Esophagus muscularis mucosa (tissue), 4 donors: ENCODE measurements around the gene CLEC4A. TPM values are rescaled to one million over a fixed set of nuclear protein-coding genes. Genes with fewer than 3 reads are reported as not detected.
"Not testable (repeated sequence)": the region's sequence is repeated elsewhere in the genome, so short reads cannot be mapped to it uniquely, and the experiment has no call there.

Source experiments
- DNase-seq: peaks from one replicate; pipeline ENCODE4 v3.0.0-alpha.2; 2017; ENCODE audit errors: extremely low spot score
- H3K27ac ChIP-seq, 4 donors: fragments of 200-600 bp; sonication (generic); replicated peaks in 1 of 4; 1 replicate in 3 of 4; 2 replicates in 1 of 4; pipeline ENCODE4 v1.5.1; 2016 to 2019; ENCODE audit warnings: mild to moderate bottlenecking in 1 of 4
- H3K27me3 ChIP-seq, 4 donors: fragments of 200-600 bp; sonication (generic); one replicate each; pipeline versions ENCODE4 v1.5.1 to v1.6.0; 2016 to 2019
- H3K36me3 ChIP-seq, 4 donors: fragments of 200-600 bp; sonication (generic); one replicate each; pipeline ENCODE4 v1.5.1; 2016 to 2019
- H3K4me1 ChIP-seq, 4 donors: fragments of 200-600 bp; sonication (generic); one replicate each; pipeline ENCODE4 v1.5.1; 2016 to 2019
- H3K4me3 ChIP-seq, 4 donors: fragments of 200-600 bp; sonication (generic); 1 replicate in 2 of 4; 2 replicates in 2 of 4; pipeline ENCODE4 v1.5.1; 2016 to 2019; ENCODE audit warnings: mild to moderate bottlenecking in 4 of 4, moderate library complexity in 1 of 4
- H3K9me3 ChIP-seq, 4 donors: fragments of 200-600 bp; sonication (generic); 1 replicate in 3 of 4; 2 replicates in 1 of 4; pipeline ENCODE4 v1.5.1; 2016 to 2019
- EP300 ChIP-seq: sonication (generic); formaldehyde crosslinking; IDR thresholded peaks from one replicate; pipeline ENCODE4 v1.6.1; 2017; ENCODE audit warnings: antibody characterized with exemption
- POLR2A ChIP-seq: fragments of 450-650 bp; IDR thresholded peaks from one replicate; pipeline ENCODE4 v1.6.1; 2017; ENCODE audit warnings: antibody characterized with exemption, moderate library complexity, mild to moderate bottlenecking, low read depth
- POLR2AphosphoS5 ChIP-seq, 2 donors: sonication (generic); formaldehyde crosslinking; IDR thresholded peaks; one replicate each; pipeline ENCODE4 v1.6.1; 2017; ENCODE audit warnings: antibody characterized with exemption in 2 of 2
- WGBS: methylation state at CpG from one replicate; pipeline ENCODE4 v1.1.5; 2018; 5-methylcytosine and 5-hydroxymethylcytosine counted together
- intact Hi-C: fragments of 100-400 bp; cut with DNase I; formaldehyde crosslinking; loops from one replicate; pipeline ENCODE4 v1.15.1; 2023
- total RNA-seq, 4 donors: library from RNA; depleted of rRNA; stranded (reverse); fragments of >200 nt; gene quantifications; one replicate each; pipeline versions ENCODE4 v1.1.0 to v1.2.1, GENCODE V29; 2016
- TF ChIP-seq, protein P1 (sequence below), 3 experiments: fragments of 200-600 bp in 2 of 3; fragments of 450-650 bp in 1 of 3; sonication (generic) in 2 of 3; IDR thresholded peaks; one replicate each; pipeline ENCODE4 v1.5.1; 2017 to 2019; ENCODE audit warnings: antibody characterized with exemption in 3 of 3, mild to moderate bottlenecking in 2 of 3, moderate library complexity in 1 of 3

Gene CLEC4A
- total RNA-seq, 4 donors from 2014 or later = 0.40 to 2.2 (median 0.91) TPM

DNA sequence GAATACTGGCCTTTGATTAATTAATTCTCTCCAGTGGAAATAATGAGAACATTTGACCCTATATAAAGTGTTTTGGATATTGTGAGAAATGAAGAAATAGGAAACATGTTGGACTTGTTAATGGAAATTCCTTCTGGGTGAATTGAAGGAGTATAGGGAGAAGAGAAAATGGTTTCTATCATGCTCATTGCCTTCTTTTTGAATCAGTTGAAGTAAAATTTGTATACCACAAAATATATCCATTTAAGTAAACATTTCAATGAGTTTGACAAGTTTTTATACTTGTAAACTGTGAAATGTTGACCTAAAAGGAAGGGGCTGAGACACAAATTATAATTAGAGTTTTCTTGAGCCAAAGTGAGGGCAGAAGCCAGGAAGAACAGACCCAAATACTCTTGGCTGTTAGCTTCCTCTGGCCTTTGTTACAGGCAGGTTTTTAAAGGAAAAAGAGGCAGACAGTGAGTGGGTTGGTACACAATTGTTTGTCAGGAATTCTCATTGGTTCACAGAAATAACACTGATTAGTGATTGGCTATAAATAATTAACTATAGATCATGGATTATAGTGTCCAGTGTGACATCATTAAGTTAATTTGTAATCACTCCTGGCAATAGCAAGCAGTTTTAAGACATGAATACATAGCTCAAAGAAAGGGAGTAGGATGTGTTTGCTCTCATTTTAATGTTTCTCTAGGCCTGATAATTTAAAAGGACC lies 34.2 kb downstream of the CLEC4A start:
- DNase-seq = no peak
- Histone ChIP-seq H3K27ac (no peak overlapping the region), H3K4me1 (no peaks in the 10 kb centered on the region), H3K9me3 (no peaks in the 10 kb centered on the region), H3K36me3 (no peaks in the 10 kb centered on the region), H3K4me3 (no peak overlapping the region), H3K27me3 (peaks cover 0 to 3% (median 0%) of the 10 kb centered on the region in 4 donors)
- TF ChIP-seq POLR2A (no peak), EP300 (no peak)
- intact Hi-C loops = no loop called here

DNA sequence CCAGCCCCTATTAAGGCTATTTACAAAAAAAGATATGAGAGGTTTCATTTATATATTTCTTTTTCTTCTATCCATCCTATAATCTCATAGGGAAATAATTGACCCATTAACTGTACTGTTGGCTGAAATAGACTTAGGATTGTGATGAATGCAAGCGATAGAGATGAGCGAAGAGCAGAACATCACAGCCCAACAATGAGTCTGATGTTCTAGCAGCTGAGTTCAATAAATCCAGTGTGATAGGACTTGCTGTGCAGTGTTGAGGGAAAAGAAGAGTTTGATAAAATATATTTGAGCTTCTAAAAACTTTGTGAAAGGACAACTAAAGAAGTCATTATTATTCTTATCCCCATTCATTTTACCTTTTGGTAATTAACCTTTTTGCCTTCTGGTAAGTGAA lies 49.5 kb downstream of the CLEC4A start:
- H3K4me1 ChIP-seq, DNase-seq, H3K27me3 ChIP-seq, H3K9me3 ChIP-seq, intact Hi-C loops, H3K27ac ChIP-seq, H3K4me3 ChIP-seq, H3K36me3 ChIP-seq: not testable (repeated sequence)
- 100% methylated on average over 2 of the region's 2 CpGs for WGBS

DNA sequence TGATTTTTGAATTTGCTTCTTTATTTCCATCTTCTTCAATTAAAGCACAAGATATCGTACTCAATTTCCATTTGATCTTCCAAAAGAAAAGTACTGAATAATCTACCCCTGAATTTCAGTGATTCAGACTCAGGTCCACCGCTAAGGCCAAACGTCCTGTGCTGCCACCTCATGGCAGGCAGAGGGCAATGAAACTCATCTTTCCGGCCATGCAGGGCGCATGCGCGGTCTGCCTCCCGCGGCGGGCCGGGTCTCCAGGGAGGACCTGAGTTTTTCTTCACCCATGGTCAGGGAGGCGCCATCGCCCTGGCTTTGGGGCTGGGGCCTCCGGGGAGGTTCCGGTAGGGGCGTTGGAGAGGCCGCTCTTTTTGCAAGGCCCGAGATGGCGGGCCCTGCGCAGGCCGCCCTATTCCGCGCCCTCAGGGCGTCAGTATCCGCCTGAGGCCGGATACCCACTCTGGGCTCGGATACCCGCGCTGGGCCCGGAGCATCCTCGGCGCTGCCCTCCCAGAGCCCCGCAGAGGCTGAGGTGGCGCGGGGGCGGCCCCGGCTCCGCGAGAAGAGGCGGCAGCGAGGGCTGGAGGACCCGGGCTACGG lies 56.7 kb downstream of the CLEC4A start:
- Histone ChIP-seq H3K4me1 (peaks cover 0 to 13% (median 12%) of the 10 kb centered on the region in 4 donors), H3K27ac (peak overlapping the region; percentile 83 to 90 (median 86))

DNA sequence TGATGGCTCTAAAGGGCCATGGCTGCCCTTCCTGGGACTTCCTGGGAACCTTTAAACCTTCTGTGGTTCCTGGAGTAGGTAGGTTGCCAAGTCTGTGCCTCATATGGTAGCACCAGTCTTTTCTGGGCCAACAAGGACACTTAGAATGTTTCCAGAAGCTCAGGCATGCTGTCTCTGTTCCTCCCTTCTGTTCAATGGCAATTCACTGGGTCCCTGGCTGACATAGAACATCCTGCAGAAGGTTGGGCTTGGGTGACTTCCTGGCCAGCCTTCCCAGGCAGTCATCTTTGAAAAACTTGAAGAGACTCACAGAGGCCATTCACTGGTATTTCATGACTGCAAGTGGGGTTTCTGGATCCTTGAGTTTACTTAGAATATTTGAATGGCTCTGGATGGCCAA lies 57.9 kb downstream of the CLEC4A start:
- intact Hi-C loops, DNase-seq, H3K36me3 ChIP-seq, H3K9me3 ChIP-seq, H3K27me3 ChIP-seq: not testable (repeated sequence)
- peak overlapping the region in 2 of 4 donors; percentile 50 to 52 for H3K27ac ChIP-seq
- H3K4me3 ChIP-seq = peak overlapping the region in 2 of 4 donors; percentile 11 to 64
- H3K4me1 ChIP-seq = peaks cover 0 to 13% (median 12%) of the 10 kb centered on the region in 4 donors

More for the DNA sequence above, 56.7 kb downstream of the CLEC4A start:
- H3K36me3 ChIP-seq, H3K9me3 ChIP-seq, DNase-seq, H3K27me3 ChIP-seq, intact Hi-C loops: not testable (repeated sequence)
- 0% methylated on average over 1 of the region's 43 CpGs for WGBS
- TF ChIP-seq, protein P1, sequence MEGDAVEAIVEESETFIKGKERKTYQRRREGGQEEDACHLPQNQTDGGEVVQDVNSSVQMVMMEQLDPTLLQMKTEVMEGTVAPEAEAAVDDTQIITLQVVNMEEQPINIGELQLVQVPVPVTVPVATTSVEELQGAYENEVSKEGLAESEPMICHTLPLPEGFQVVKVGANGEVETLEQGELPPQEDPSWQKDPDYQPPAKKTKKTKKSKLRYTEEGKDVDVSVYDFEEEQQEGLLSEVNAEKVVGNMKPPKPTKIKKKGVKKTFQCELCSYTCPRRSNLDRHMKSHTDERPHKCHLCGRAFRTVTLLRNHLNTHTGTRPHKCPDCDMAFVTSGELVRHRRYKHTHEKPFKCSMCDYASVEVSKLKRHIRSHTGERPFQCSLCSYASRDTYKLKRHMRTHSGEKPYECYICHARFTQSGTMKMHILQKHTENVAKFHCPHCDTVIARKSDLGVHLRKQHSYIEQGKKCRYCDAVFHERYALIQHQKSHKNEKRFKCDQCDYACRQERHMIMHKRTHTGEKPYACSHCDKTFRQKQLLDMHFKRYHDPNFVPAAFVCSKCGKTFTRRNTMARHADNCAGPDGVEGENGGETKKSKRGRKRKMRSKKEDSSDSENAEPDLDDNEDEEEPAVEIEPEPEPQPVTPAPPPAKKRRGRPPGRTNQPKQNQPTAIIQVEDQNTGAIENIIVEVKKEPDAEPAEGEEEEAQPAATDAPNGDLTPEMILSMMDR (IDR thresholded peaks at IDR 0.05) = peak; percentile 37 to 78 (median 58)
- peak; percentile 33 to 80 for TF ChIP-seq POLR2AphosphoS5 (IDR thresholded peaks at IDR 0.05)
- peak overlapping the region; percentile 64 to 84 (median 71) for H3K4me3 ChIP-seq

DNA sequence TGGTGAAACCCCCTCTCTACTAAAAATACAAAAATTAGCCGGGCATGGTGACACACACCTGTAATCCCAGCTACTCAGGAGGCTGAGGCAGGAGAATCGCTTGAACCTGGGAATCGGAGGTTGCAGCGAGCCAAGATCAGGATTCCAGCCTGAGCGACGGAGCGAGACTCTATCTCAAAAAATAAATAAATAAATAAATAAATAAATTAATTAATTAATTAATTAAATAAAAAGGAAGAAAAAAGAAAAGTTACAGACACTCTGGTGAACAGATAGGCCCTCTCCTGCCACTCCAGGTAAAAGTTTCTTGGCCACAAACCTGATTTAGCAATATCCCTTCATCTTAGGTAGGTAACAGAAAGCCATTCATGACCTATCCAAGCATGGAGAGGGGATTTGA lies 59.5 kb downstream of the CLEC4A start:
- peaks cover 0 to 13% (median 12%) of the 10 kb centered on the region in 4 donors for H3K4me1 ChIP-seq
- H3K36me3 ChIP-seq, H3K27me3 ChIP-seq, H3K9me3 ChIP-seq, H3K4me3 ChIP-seq, DNase-seq, intact Hi-C loops, H3K27ac ChIP-seq: not testable (repeated sequence)
- WGBS = 99% methylated on average over 7 of the region's 7 CpGs

DNA sequence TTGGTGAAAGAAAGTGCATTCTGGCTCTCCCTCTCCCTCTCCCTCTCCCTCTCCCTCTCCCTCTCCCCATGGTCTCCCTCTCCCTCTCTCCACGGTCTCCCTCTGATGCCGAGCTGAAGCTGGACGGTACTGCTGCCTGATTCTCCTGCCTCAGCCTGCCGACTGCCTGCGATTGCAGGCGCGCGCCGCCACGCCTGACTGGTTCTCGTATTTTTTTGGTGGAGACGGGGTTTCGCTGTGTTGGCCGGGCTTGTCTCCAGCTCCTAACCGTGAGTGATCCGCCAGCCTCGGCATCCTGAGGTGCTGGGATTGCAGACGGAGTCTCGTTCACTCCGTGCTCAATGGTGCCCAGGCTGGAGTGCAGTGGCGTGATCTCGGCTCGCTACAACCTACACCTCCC lies 59.9 kb downstream of the CLEC4A start:
- H3K27ac ChIP-seq, H3K9me3 ChIP-seq, DNase-seq, H3K4me3 ChIP-seq, H3K36me3 ChIP-seq, intact Hi-C loops, H3K27me3 ChIP-seq: not testable (repeated sequence)
- WGBS = 100% methylated on average over 3 of the region's 23 CpGs
- H3K4me1 ChIP-seq = peaks cover 0 to 13% (median 12%) of the 10 kb centered on the region in 4 donors

DNA sequence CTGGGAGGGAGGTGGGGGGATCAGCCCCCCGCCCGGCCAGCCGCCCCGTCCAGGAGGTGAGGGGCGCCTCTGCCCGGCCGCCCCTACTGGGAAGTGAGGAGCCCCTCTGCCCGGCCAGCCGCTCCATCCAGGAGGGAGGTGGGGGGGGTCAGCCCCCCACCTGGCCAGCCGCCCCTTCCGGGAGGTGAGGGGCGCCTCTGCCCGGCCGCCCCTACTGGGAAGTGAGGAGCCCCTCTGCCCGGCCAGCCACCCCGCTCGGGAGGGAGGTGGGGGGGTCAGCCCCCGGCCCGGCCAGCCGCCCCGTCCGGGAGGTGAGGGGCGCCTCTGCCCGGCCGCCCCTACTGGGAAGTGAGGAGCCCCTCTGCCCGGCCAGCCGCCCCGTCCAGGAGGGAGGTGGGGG lies 60.8 kb downstream of the CLEC4A start:
- H3K9me3 ChIP-seq, H3K36me3 ChIP-seq, H3K27me3 ChIP-seq, intact Hi-C loops, H3K4me3 ChIP-seq, H3K27ac ChIP-seq, DNase-seq: not testable (repeated sequence)
- H3K4me1 ChIP-seq = peaks cover 0 to 13% (median 12%) of the 10 kb centered on the region in 4 donors
- no CpG with 5 or more reads among the region's 28 CpGs for WGBS

DNA sequence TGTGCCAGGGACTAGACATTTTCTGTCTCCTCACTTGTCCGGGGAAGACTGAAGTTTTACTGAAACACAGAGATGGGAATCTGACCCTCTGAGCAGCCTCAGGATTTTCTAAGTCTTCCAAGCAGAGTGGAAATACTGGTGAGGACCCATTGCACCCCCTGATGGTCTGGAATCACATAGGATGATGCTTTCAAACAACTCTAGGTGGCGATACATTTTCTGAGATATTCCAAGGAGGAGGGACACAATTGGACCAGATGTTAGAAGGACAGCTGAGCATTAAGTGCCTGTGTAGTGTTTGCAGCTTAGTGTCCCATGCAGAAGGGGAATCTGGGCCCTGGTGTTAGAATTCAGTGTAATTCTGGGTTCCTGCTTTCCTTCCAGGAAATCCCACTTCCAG lies 64.7 kb downstream of the CLEC4A start:
- H3K9me3 ChIP-seq, DNase-seq, H3K27me3 ChIP-seq, intact Hi-C loops, H3K36me3 ChIP-seq, H3K27ac ChIP-seq, H3K4me3 ChIP-seq, H3K4me1 ChIP-seq: not testable (repeated sequence)
- WGBS = 85% methylated on average over 2 of the region's 2 CpGs

Other genes starting within 250 kb of the CLEC4A start
- gene SLC2A3, start 187.4 kb upstream of the CLEC4A start, total RNA-seq = 100 to 1,000 TPM in 1 of 4 donors, 10 to 100 TPM in 3; 10.7 to 102 (median 13.5) TPM
- 10 to 100 TPM; 17.4 to 29.0 (median 23.9) TPM for gene FOXJ2, start 90.9 kb upstream of the CLEC4A start, total RNA-seq
- gene C3AR1, start 57.3 kb upstream of the CLEC4A start, total RNA-seq = 10 to 100 TPM in 1 of 4 donors, 1 to 10 TPM in 3; 4.9 to 18.7 (median 9.0) TPM
- 10 to 100 TPM; 17.9 to 29.2 (median 23.0) TPM for gene NECAP1, start 41.3 kb upstream of the CLEC4A start, total RNA-seq
- gene ZNF705A, start 33.4 kb downstream of the CLEC4A start, total RNA-seq = not detected
- gene FAM90A1, start 104.0 kb downstream of the CLEC4A start, total RNA-seq = under 1 TPM in 1 of 4 donors, not detected in 3; under 0.01 TPM